Measurements from ENCODE around the gene TMEM259. TPM values are rescaled to one million over a fixed set of nuclear protein-coding genes. Genes with fewer than 3 reads are reported as not detected.

Gene TMEM259
- total and polyA plus RNA-seq, 9 of the 15 experiments (the other 6 are each of a cell fraction or from before 2014, with no cell fraction given), result 0.52 to 231 (median 63.6) TPM

GRCh38 chr19:1017115-1017905 is 3.6 kb downstream of the TMEM259 start (continued):
- no peak for TF ChIP-seq MXD1 (CRISPR knock-in tag; IDR thresholded peaks at IDR 0.05; ENCODE audit: borderline replicate concordance, poor library complexity, severe bottlenecking)
- no peak for TF ChIP-seq ZNF764 (CRISPR knock-in tag; IDR thresholded peaks at IDR 0.05; ENCODE audit: low read depth)
- no peak for TF ChIP-seq CTCF (IDR thresholded peaks at IDR 0.05 in 2 of 3, conservative IDR thresholded peaks at IDR 0.05 in 1 of 3; ENCODE audit: insufficient read depth in 2 of 3, low read depth in 1 of 3, low read length in 3 of 3)
- peak in 1 of 2 experiments; percentile 47; a peak in 2 of 4 replicates for TF ChIP-seq HDAC1 (IDR thresholded peaks at IDR 0.05)
- TF ChIP-seq ZNF274 (IDR thresholded peaks at IDR 0.05; ENCODE audit: borderline replicate concordance, low read depth, low read length), result no peak
- TF ChIP-seq WHSC1 (IDR thresholded peaks at IDR 0.05; ENCODE audit: low read length), result no peak
- TF ChIP-seq FOXP4 (CRISPR knock-in tag; IDR thresholded peaks at IDR 0.05; ENCODE audit: borderline replicate concordance), result no peak
- TF ChIP-seq POLR3G (IDR thresholded peaks at IDR 0.05; ENCODE audit: extremely low read depth, insufficient read length, insufficient replicate concordance), result no peak
- TF ChIP-seq MYNN (IDR thresholded peaks at IDR 0.05), result peak; percentile 40; the same call in 1 of the 2 replicates
- TF ChIP-seq MYNN (CRISPR knock-in tag; IDR thresholded peaks at IDR 0.05), result no peak
- TF ChIP-seq POU5F1 (IDR thresholded peaks at IDR 0.05; ENCODE audit: borderline replicate concordance, low read depth, low read length, partially characterized antibody), result no peak
- no peak for TF ChIP-seq ELK3 (CRISPR knock-in tag; IDR thresholded peaks at IDR 0.05)
- TF ChIP-seq ZKSCAN1 (IDR thresholded peaks at IDR 0.05; ENCODE audit: low read depth, low read length), result no peak
- no peak for TF ChIP-seq TCF7L2 (IDR thresholded peaks at IDR 0.05; ENCODE audit: low read depth, low read length)
- no peak for TF ChIP-seq FOXA1 (IDR thresholded peaks at IDR 0.05; ENCODE audit: borderline replicate concordance)
- no peak for TF ChIP-seq ZNF239 (CRISPR knock-in tag; IDR thresholded peaks at IDR 0.05)
- TF ChIP-seq HNRNPK (IDR thresholded peaks at IDR 0.05; ENCODE audit: low read depth, low read length, poor library complexity, severe bottlenecking), result no peak
- TF ChIP-seq ZNF644 (tag; IDR thresholded peaks at IDR 0.05; ENCODE audit: low read depth), result no peak
- TF ChIP-seq SMAD2 (IDR thresholded peaks at IDR 0.05; ENCODE audit: low read depth, low read length), result no peak
- peak; percentile 82 for TF ChIP-seq EGR1 (conservative IDR thresholded peaks at IDR 0.05)
- no peak for TF ChIP-seq HNRNPUL1 (IDR thresholded peaks at IDR 0.05; ENCODE audit: low read length)
- TF ChIP-seq NR2C1 (IDR thresholded peaks at IDR 0.05), result peak; percentile 55; the same call in 1 of the 2 replicates
- 0 out of 2 replicates have a peak, but pooled peaks have one; percentile 29 for TF ChIP-seq NR2C1 (tag; IDR thresholded peaks at IDR 0.05)
- no peak for TF ChIP-seq TCFL5 (CRISPR knock-in tag; conservative IDR thresholded peaks at IDR 0.05)
